Measurements from ENCODE around the gene PNCK.
"Not testable (repeated sequence)": the region's sequence is repeated elsewhere in the genome, so short reads cannot be mapped to it uniquely, and the experiment has no call there.

Gene PNCK

GRCh38 chrX:153673428-153674218 is at the start of gene PNCK:
PNCK (minus strand) TSS chrX:153673813; CDS start chrX:153673076, 737 bp downstream.
- DNase-seq = no peak

- DNase-seq = no peak
Measured at GRCh38 chrX:153722704-153723350, 49.2 kb upstream of the PNCK start.

- DNase-seq = no peak
Measured at GRCh38 chrX:153719701-153720100, 46.1 kb upstream of the PNCK start.

GRCh38 chrX:153719238-153719637 is 45.6 kb upstream of the PNCK start:
- no peak for DNase-seq

- DNase-seq = no peak
Measured at GRCh38 chrX:153717445-153717844, 43.8 kb upstream of the PNCK start.

GRCh38 chrX:153714256-153714655 is 40.6 kb upstream of the PNCK start:
- DNase-seq = no peak

DNA sequence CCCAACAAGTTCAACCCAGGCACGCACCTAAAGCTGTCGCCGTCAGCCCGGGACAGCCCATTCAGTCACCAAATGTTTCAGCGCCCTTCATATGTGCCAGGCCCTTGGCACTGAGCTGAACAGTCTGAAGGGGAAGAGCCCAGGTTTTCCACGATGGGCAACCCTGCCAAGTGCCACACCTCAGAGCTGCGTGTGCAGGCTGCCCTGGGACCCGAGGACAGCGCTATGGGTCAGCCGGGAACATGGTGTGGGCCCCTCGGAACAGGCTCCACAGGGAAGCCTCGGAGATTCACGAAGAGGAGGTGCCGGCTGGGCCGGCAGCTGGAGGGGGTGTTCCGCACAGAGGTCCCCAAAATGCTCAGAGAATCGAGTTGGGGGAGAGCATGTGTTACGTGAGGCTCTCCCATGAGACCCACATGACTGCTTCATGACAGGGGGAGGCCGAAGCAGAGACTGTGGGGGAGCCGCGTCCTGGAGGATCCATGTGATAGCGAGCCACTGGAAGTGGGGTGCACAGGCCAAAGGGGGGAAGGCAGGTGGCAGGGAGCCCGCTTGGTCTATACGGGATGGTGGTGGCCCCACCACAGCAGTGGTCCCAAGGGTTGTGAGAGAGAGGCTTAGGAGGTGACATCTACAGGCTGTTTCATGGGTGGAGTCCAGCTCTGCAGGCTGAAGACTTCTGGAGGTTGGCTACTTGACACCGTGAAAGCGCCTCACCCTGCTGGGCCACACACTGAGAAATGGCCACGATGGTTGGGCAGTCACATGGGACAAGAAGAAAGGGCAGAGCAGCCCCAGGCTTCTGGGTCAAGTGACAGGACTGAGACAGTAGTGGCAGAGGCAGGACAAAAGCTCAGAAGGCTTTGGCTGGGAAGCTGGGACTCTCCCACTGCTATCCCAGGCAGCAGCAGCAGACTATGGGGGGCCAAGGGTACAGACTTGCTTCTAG is 36.4 kb upstream of the PNCK start:
- no peak for DNase-seq

GRCh38 chrX:153708415-153708814 is 34.8 kb upstream of the PNCK start:
- peak; percentile 79 for DNase-seq

DNA sequence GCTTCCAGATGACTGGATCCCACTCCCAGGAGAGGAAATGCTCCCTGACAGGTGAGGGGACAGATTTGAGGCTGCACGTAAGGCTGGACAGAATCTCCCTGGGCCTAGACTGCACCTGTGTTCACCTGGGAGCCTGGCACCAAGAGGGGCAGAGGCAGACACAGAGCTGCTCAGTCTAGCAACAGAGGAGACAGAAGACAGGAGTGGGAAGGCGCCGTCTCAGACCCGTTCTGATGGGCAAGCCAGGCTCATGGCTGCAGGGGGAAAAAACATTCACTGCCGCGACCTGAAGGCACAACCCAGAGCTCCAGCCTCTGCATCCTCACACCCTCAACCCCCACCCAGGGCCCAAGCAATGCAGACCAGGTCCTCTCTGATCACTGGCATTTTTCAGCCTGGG is 33.8 kb upstream of the PNCK start:
- no peak for DNase-seq

DNA sequence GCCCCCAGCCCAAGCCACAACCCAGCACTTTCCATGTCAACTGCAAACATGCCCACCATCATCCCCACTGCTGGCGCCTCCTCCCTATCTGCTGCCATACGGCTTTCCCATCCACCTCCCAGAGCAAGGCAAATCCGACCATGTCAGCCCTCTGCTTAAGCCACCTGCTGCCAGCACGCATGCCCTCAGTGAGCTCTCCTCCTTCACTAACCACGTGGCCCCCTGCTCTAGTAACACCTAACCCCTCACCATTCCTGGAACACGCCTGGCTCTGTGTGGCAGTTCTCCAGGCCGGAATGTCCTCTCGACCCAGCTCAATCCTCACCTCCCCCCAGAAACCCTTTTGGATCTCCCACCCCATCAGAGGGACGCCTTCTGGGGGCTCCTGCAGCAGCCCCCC is 33.2 kb upstream of the PNCK start:
- DNase-seq = no peak

DNA sequence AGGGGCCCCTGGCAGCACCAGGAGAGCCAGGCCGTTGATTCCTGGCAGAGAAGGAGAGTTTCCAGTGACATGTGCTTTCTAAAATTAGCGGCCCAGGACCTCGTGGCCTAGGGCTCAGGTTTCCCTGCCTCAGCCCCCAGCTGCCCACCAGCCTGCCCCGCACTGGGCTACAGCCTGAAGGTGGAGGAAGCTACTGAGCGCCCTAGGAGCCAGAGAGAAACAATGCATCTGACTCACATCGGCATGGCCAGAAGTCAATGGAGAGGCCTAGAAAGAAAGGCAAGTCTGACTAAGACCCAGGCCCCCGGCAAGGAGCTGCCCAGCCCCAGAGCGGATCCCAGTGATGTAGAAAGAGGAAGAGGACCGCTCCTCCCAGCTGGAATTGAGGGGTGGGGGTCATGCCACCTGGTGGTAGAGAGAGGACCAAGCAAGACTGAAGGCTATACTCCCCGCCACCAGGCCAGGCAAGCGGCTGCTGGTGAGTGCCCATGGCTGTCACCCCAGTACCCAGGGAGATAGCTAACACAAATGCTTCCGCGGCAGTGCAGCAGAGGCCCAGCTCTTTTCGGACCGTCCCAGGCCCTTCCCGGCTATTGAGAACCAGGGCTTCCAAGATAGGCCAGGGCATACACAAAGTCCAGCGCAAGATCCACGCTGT is 31.9 kb upstream of the PNCK start:
- DNase-seq = not testable (repeated sequence)

GRCh38 chrX:153704631-153705402 is 31.2 kb upstream of the PNCK start:
- DNase-seq = not testable (repeated sequence)

GRCh38 chrX:153704021-153704526 is 30.5 kb upstream of the PNCK start:
- no peak for DNase-seq

- DNase-seq = no peak
Measured at GRCh38 chrX:153703036-153703370, 29.4 kb upstream of the PNCK start.

GRCh38 chrX:153702336-153703035 is 28.9 kb upstream of the PNCK start:
- DNase-seq = no peak

GRCh38 chrX:153701706-153702105 is 28.1 kb upstream of the PNCK start:
- DNase-seq = no peak

GRCh38 chrX:153700967-153701366 is 27.4 kb upstream of the PNCK start:
- no peak for DNase-seq

DNA sequence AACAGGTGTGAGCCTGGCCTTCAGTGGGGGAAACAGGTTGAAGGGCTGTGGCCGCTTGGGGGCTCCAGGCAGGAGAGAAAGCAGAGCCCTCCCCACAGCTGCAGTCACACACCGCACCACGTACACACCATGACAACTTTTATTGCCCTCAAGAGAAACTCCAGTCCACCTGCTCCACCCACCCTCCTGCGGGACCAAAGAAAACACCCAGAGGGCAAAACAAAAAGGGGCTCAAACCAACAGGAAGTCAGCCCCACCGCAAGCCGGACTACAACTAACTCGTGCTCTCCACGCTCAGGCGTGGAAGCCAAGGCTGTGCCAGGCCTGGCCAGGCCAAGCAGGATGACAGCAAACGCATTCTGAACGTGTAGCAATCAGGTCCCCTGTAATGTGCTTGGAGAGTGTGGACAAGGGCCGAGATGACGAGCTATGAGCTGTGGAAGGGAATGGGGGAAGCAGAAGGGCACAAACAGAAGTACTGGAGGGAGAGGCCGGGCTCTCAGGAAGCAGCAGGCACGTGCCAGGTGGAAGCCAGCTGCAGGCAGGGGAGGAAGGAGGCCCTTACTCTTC is 26.8 kb upstream of the PNCK start:
- no peak for DNase-seq

- DNase-seq = not testable (repeated sequence)
Measured at GRCh38 chrX:153699784-153700371, 26.3 kb upstream of the PNCK start.

DNA sequence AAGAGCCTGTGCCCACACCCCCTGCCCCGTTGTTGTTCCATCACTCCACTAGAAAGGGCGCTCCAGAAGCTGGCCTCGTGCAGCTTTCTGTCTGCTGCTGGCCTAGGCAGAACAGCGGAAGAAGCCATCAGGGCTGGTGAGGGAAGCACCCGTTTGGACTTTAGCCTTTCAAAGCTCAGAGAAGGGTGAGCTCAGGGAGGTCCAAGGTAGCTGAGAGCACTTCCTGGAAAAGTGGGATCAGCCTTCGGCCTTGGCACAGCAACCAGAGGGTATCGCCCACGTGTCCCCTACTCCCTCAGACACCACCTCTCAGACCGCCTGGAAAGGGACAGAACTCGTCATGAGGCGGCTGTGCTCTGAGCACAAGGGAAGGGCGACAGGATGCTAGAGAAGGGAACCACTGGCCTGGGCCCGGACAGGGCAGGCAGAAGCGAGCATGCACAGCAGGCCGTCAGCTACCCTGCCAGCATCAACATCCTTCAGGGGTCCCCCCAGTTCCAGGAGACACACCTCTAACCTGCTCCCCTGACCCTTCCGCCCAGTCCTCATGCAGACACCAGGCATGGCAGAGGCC is 25.7 kb upstream of the PNCK start:
- DNase-seq = not testable (repeated sequence)

All from EL (cell line).